Stimulated activated CD8-positive, alpha-beta memory T cell treated with anti-CD3 and anti-CD28 coated beads, Interleukin-4, amount 100 ng/mL, for 24 hours (primary cell): Measurements from ENCODE around the gene TUBA3D.
A peak's percentile ranks its signal among the peaks of the same experiment; 100 is the strongest.
"Not testable (repeated sequence)": the region's sequence is repeated elsewhere in the genome, so short reads cannot be mapped to it uniquely, and the experiment has no call there.

Experiments used
- DNase-seq: peaks from one replicate; pipeline ENCODE4 v3.0.0-alpha.2; 2020; ENCODE audit warnings: low read depth

The TUBA3D gene

DNA sequence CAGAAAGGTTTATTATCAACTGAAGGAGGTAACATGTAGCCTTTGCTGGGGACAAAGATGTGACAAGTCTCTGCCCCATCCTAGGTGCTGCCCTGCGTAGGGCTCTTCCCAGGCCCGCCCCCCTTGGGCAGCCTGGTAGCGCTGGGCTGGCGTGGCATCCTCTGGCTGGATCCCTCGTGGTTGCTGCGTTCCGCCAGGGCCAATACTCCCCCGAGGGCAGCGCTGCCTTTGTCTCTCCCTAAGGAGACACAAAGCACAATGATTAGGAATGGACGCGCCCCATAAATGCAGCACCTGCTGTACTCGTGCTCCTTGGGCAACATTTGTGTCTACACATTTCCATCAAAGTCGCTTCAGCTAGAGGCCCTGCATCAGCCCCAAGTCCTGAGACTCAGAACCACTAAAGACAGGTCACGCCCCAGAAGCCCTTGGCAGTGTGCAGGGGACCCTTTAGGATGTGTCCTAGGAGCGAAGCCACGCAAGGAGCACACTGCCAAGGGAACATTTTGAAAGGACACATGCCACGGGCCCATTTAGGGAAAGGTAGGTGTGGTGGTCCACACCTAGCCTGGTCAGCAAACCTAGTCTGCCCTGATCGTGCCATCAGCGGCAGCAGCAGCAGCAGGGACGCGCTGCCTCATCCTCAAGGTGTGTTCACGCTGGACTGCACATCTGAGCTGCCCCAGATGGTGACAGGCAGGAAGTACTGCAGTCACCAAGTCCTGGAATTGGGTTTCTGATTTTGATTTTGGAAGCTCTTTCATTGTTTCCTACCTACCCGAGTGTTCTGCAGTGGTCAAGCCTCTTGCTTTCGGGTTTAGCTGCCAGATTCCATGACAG is 8.3 kb downstream of the TUBA3D start:
- DNase-seq = not testable (repeated sequence)

DNA sequence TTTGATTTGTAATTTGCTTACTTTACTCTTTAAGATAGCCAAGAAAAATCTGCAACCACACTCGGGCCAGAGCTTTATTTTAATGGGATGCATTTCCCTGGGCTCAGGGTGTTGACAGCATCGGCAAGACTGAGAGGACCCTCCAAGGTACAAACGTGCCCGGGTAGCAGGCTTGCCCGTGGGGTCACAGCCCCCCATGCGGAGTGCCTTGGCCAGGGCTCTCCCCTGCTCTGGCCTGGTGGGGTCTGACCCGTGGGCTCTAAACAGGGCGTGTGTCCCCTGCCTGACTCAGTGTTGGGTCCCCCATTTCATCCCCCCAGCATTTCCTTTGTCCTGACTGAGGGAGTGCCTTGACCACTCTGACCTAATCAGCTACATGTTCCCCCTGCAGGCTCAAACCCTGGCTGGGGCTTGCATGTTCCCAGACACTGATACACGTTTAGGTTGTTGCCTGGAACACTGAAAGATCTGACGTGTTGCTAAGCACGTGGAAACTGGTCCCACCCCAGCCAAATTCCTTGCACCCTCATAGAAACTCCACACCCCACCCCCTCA is 9.1 kb downstream of the TUBA3D start:
- DNase-seq = not testable (repeated sequence)

DNA sequence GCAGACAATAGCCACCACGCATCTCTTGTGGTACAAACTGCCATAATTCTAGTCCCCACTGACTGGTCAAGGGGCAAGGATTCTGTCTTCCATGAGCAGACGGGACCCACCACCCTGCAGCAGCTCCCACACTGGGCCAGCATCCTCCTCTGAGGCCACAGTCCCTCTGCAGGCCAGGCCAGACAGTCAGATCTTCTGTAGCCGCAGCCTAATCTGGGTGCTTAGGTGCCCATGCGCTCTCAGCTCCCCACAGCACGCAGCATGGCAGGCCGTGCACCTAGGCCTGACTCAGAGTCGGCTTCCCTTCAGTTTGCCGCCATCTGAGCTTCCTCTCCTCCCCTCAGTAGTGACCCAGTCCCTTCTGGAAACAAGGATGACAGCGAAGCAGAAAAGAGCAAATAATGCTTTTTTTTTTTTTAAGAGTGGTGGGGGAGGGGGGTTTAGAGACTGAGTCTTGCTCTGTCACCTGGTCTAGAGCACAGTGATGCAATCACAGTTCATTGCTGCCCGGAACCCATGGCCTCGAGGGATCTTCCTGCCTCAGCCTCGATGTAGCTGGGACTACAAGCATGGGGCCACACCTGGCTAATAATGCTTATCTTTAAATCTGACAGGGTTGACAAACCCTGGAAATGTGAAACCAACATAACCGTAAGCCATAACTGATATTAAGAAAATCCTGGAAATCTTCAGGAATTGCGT is 10.4 kb downstream of the TUBA3D start:
- DNase-seq = not testable (repeated sequence)

DNA sequence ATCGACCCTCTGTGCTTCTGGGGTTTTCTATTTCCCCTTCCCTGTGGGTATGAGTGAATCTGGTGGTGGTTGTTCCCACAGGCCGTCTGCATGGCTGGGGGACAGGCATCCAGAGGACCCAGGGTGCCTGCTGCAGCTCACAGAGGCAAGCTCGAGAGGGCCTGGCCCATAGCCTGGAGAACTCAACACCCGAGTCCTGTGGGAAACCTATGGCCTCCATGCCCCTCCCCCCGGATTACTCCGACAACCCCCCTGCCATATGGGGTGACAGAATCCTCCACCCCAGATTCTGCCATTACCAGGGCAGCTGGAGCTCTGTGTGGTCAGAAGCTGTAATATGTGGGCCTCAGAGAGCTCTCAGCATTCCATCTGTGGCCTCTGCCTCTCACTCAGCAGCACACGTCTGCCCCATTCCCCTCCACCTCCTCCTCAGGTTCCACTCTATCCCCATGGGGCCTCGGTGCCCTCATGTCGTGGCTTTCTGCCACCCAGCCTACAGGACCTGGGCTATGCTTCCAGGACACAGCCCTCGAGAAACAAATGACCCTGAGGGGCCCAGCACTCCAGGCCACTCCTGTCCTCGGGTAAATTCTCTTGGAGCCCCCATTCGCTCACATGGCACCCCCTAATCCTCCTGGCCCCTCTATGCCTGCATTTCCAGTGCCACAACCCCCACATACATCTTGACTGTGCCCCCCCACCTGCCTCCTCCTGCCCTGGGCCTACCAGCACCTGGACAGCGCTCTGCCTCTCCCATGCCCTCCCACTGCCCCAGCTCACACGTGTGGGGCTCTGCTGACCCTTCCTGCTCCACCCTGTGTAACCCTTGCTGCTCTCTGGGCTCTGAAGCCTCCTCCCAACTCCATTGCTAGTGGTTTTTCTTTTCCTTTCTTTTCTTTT is 12.6 kb downstream of the TUBA3D start:
- no peak for DNase-seq

DNA sequence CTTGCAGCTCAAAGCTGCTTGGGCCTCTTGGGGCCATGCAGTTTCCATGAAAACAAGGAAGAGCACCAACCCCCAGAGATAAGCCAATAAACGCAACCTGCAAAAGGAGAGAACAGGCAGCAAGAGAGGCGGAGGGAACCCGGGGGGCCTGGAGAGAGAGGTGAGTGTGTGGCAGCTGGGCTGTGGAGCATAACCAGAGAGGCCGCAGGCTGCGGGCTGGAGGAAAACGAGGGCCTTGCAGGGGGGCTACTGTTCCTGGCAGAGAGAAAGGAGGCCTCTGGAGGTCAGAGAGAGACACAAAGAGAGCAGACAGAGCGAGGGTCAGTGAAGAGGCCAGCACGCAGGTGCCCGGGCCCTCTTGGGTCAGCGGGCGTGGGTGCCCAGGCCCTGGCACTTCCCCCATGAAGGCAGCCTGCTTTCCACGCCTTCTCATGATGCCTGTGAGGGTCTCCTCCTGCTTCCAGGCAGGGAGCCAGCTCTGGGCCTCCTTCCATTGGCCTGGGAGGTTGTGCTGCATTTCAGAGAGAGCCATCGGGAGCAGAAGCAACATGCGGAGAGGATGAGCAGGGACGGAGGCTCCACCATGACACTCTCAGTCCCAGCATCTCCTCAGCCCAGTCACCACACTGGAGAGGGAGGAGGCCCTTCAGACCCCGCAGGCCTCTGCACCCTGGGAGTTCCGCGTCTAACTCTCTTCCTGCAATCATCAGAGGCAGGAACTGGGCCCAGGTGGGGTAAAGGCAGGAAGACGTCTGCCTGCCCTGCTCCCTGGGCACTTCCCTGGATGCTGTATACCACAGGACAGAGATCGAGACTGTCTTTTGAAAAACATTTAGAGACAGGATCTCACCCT is 14.9 kb downstream of the TUBA3D start:
- DNase-seq = not testable (repeated sequence)

DNA sequence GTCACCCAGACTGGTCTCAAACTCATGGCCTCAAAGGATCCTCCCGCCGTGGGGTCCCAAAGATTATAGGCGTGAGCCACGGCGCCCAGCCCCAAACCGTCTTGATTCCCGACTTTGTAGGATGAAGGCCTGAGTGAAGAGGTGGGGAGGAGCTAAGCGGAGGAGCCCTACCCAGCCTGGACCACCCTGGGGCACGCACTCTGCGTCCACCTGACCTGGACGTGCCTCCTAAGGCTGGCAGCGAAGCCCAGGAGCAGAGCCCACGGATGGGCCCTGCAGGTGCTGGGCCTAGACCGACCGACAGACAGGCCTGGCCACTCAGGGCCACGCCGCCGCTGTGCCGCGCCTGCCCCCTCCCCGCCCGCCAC is 15.5 kb downstream of the TUBA3D start:
- DNase-seq = not testable (repeated sequence)

DNA sequence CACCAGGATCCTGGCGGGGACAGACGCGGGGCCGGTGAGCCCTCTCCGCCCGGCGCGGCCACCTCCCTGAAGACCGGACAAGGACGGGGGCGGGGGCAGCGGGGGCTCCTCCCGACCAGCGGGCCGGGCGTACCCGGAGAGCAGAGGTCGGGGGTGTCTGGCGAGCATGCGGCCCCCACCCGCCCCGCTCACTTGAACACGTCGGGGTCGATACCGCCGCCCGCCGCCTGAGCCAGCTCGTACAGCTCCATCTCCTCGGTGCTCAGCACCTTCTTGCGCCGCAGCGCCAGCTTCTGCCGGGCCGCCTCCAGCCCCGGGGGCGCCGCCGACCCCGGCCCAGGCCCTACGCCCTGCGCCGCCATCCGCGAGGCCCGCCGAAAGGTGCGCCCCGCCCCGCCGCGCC is 16.1 kb downstream of the TUBA3D start, which contains the start of gene MZT2A:
Gene MZT2A (minus strand): TSS at position 383 of the 403 bp plus-strand sequence. CDS start 21 bp downstream, at position 362.
- peak; percentile 15 for DNase-seq

DNA sequence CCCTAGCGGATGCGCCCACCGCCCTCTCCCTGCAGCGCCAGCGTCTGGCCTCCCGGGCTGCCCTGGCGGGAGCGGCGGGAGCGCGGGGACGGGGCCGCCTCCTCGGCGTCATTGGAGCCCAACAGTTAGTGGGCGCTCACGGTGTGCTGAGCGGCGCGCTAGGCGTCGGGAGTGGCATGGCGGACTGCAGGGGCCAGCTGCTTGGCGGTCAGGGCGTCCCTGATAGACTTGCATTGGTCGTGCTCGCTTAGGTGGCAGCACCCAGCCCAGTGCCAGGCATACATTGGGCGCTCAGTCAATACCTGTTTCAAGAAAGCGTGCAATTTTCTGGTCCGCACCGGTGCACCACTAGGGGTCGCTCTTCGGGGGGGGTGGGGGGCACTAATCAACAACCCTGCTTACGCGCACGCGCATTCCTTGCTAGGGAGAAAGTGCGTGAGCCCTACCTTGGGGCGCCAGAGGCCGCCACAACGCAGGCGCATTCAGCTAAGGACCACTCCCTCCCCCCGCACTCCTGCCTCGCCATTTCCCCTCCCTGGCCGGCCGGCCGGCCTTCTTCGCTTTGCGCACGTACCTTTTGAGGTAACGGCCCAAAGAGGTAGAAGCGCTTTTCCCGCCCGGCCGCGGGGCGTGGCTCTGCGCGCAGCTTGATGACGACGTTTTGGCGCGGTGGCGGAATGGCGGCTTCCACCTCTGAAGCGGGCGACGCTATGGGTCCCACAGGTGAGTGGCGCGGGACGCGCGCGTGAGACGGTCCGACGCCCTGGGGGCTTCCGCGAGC is 16.7 kb downstream of the TUBA3D start:
- DNase-seq = peak; percentile 88

DNA sequence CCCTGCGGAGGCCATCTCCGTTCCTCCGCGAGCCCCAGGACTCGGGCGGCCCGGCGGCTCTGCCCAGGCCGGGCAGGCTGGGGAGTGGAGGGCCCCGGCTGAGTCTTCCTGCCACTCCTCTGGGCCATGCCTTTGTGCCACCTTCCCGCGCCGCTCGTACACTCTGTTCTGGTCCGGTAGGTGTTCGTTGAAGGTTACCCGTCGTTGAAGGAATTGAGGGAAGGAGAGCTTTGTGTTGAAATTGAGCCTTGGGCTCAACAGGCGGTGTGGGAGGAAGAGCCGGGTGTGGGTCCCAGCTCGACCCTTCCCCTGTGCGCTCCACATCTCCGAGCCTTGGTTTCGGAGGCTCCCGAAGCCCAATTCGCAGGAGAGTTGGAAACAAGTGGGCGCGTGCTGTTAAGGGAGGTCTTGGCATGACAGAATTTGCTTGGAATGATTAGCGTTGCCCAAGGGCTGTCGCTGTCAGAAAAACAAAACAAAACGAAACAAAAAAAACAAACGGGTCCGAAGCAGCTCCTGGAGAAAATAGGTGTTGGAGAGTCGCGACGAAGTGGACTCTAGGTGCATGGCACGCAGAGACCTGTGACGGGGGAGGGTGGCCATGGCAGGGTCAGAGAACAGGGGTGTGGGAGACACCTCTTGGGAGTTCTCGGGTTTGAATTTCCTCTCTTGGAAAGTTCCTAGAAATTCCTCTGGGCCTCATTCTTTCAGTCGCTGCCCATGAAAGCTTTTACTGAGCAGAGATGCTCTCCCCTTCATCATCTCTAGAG is 17.5 kb downstream of the TUBA3D start:
- DNase-seq = no peak

DNA sequence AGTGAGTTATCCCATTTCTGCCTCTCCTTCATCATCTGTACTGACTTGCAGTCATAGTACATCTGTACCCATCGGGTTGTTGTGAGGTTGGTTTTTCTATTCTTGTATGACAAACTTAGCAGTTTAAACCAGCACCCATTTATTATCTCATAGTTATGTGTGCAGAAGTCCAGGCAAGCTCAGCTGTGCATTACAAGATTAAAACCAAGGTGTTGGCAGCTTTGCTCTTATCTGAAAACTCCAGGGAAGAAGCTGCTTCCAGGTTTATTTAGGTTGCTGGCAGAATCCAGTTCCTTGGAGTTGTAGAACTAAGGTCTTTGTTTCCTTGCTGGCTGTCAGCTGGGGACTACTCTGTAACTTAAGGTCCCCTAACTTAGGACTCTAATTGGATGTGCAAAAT is 19.6 kb downstream of the TUBA3D start:
- not testable (repeated sequence) for DNase-seq

DNA sequence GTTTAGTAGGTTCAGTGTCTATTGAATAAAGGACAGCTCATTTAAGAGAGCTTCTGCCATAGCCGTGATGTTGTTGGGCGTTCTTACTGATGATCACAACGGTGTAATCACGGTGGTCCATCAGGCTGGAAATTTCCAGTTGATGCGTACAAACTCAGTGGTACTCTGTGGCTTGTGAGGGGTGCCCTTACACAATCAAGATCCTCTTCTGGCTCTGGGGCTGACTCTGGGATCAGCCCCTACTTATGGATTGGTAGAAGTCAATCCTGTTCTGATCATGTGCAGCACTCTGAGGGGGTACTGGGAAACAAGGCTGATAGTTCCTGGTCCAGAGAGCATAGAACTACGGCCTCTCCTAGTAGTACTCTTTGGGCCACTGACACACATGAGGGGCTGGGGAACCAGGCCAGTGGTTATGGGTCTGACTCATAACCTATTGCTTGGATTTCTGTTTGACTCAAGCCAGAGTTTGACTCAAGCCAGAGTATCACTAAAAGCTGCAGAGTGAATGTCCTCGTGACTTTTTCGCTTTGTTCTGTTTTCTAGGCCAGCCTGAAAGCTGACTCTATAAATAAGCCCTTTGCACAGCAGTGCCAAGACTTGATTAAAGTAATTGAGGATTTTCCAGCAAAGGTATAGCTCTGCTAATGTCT is 22.5 kb downstream of the TUBA3D start:
- not testable (repeated sequence) for DNase-seq

DNA sequence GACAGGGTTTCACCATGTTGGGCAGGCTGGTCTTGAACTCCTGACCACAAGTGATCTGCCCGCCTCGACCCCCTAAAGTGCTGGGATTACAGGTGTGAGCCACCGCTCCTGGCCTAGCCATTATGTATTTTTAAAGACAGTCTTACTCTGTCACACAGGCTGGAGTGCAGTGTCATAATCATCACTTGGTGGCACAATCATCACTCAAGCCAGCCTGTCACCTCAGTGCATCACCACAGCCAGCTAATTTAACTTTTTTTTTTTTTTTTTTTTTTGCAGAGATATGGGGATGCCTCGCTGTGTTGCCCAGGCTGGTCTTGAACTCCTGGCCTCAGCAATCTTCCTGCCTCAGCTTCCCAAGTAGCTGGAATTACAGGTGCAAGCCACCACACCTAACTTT is 27.7 kb downstream of the TUBA3D start:
- not testable (repeated sequence) for DNase-seq

DNA sequence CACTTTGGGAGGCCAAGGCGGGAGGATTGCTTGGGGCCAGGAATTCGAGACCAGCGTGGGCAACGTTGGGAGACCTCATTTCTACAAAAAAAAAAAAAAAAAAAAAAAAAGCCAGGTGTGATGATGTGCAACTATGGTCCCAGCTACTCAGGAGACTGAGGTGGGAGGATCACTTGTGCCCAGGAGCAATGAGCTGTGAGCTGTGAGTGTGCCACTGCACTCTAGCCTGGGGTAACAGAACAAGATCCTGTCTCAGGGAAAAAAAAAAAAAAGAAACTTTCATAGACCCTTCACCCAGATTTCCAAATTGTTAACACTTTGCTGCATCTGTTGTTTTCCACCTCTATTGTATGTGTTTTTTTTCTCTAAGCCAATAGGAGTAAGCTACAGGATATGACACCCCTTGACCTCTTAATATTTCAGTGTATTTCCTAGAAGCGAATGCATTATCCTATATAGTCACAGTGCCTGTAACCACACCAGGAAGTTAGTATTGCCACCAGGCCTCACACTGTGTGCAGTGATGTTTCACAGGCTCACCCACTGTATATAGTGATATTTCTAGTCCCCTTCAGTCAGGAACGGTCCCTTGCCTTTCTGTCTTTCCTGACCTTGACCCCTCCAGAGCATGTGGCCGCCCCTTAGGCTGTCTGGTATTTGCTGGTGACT is 28.3 kb downstream of the TUBA3D start:
- DNase-seq = not testable (repeated sequence)

DNA sequence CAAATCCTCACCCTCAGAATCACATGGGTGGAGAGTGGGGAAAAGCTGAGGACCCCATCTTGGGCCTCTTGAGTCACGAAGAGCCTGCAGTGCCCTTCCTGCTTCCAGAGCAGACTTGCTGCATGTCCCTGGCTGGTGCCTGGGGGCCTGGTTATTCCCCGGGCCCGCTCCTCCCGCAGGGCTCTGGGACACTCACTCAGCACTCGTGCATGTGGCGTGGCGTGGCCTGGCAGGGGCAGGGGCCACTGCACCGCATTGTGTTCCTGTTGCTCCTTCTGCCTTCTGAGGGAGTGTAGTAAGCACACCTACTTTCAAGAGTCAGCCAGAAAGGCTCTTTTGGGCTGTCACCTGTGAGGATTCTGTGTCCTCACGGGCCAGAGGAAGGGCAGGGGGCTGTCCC is 33.7 kb downstream of the TUBA3D start:
- no peak for DNase-seq

DNA sequence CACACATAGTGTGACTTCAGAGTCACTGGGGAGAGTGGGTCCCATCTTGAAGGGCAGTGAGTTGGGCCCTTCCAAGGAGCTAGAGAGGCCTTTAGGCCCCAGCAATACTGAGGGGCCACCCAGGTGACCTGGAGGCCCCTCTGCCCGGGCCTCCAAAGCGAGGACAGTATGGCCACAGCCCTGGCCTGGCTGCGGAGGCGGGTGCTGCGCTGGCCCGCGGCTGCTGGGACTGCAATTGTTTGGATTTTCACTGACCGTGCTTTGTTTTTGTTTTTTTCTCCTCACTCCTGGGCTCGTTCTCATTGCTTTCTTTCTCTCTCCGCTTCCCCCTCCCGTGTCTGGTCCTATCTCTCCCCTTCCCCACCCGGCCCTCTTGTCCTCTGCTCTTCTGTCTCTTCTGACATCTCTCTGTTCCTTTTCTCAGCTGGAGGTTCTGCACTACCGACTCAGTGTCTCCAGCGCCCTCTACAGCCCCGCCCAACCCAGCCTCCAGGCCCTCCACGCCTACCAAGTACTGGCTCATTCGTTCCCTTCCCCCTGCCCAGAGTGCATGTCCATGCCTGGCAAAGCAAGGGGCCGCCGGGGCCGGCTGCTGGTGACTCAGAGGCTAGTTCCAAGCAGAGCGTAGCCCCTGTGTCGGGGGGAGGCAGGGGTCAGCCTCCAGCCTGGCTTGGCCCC is 35.5 kb downstream of the TUBA3D start:
- DNase-seq = not testable (repeated sequence)

DNA sequence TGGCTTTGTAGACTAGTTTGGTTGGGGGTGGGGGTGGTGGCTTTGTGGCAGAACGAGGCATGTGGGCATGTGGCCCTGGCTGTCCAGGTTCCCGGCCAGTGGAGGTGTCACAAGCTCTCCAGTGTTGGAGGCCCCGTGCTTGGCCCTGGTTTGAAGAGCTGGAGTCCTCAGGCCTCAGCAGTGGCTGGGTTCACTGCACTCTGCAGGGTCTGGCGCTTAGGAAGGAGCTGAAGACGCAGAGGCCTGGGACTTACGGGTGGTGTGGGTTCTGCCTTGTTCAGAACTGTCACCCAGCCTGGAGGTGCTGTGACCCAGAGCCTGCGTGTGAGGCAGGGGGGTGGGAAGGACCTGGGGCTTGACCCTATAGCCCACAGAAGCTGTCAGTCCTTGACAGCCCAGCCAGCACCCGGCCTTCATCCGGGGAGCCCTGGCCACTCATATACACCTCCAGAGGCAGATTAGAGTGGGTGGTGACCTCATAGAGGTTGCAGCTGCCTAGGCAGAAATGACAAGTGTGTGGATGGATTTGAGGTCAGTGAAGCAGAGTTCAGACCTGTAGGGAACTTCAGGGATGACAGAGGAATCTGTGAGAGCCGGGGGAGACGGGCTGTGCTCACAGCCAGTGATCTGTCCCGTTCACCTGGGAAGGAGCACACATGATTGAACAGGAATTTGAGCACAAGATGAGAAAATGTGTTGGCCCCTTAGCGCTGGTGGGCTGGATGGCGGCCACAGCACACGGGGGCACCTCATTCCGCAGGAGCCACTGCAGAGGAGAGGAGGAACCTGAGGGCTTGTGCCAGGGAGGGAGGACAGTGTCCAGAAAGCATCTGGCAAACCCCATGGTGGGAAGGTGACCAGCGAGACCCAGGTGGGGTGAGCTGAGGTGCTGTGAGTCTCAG is 36.3 kb downstream of the TUBA3D start:
- not testable (repeated sequence) for DNase-seq
